ENCODE results near the gene SERPINE2. TPM values are rescaled to one million over a fixed set of nuclear protein-coding genes. Genes with fewer than 3 reads are reported as not detected.
A peak's percentile ranks its signal among the peaks of the same experiment; 100 is the strongest.

SERPINE2 gene, protein sequence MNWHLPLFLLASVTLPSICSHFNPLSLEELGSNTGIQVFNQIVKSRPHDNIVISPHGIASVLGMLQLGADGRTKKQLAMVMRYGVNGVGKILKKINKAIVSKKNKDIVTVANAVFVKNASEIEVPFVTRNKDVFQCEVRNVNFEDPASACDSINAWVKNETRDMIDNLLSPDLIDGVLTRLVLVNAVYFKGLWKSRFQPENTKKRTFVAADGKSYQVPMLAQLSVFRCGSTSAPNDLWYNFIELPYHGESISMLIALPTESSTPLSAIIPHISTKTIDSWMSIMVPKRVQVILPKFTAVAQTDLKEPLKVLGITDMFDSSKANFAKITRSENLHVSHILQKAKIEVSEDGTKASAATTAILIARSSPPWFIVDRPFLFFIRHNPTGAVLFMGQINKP
- total RNA-seq (2022): 3.8 and 4.7 TPM in 2 replicates
- Bru-seq, nascent RNA: percentile 32 among the genes with signal in this experiment
- percentile 29 among the genes with signal in this experiment for BruChase-seq, experiment 1, labeled RNA remaining after a 2-hour chase
- BruChase-seq, experiment 2, labeled RNA remaining after a 6-hour chase: percentile 32 among the genes with signal in this experiment
- long read RNA-seq, transcript SERPINE2-202 (9 exons, 2,161 nt): major isoform, 6 of 6 reads
- long read RNA-seq, partial matches to known transcripts: 0 of 6 reads
- long read RNA-seq, other reads (novel, unspliced or antisense): 0 of 6 reads

DNA sequence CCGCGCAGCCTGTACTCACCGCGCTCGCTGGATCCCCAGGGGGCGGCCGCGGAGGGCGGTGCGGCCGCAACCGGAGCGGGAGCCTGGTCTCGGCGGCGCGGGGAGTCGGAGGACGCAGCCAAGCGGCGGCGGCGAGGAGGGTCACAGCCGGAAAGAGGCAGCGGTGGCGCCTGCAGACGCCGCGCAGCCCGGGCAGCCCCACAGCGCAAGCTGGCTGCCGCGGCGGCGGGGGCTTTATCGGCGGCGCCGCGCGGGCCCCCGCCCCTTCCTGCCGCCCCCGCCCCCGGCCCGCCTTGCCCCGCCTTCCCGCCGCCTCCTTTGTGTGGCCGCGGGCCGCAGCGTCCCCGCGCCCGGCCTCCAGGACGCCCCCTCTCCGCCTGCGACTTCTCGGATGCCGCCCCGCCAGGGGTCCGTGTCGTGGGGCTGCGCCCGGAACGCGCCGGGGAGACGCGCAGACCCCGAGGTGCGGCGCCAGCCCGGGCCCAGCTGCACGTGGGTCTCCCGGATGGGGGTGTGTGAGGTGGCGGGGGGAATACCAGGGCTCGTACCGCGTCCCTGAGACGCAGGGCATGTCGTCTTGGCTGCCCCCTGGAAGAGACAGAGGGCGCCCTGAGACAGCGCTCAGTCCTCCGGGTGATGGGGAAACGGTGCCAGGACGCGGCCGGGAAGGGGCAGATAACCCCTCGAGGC lies at the start of gene SERPINE2:
SERPINE2 (minus strand) TSS at position 207 of the 690 bp plus-strand sequence. CDS start 37,386 bp downstream, outside the sequence.
- peaks cover 7% of the 10 kb centered on the region for H3K4me1 ChIP-seq
- peaks cover 7% of the 10 kb centered on the region for H3K4me1 Mint-ChIP-seq (ENCODE audit: low read depth, unreplicated experiment)
- ChIA-PET POLR2A (no interaction called here), CTCF (interaction anchor here (1.4 kb wide), 1 partner anchor 45 kb away, joined by 4 read pairs; no protein-coding TSS in a partner anchor)
- no TSS peak for BruUV-seq (replicated peaks)
- no peaks in the 10 kb centered on the region for H3K36me3 Mint-ChIP-seq (ENCODE audit: insufficient read depth, unreplicated experiment)
- H3K4me3 ChIP-seq (ENCODE audit: low read depth, low read length): peak within 1 kb of the TSS; percentile 48
- no peak within 1 kb of the TSS for H3K27ac Mint-ChIP-seq (ENCODE audit: unreplicated experiment)
- peaks cover 47% of the 10 kb centered on the region for H3K27me3 Mint-ChIP-seq (ENCODE audit: insufficient read depth, unreplicated experiment)
- no peaks in the 10 kb centered on the region for H3K36me3 ChIP-seq (ENCODE audit: control insufficient read depth, insufficient read depth, low read length)
- H3K9me3 Mint-ChIP-seq (ENCODE audit: unreplicated experiment): peaks cover 3% of the 10 kb centered on the region
- intact Hi-C loops (cut with micrococcal nuclease; ENCODE audit: unreplicated experiment): loop anchor here (1.0 to 2.0 kb wide), 3 partner anchors 30 to 245 kb away; no protein-coding TSS in a partner anchor
- H3K9me3 ChIP-seq: no peaks in the 10 kb centered on the region
- peak within 1 kb of the TSS; percentile 66 for H3K4me3 Mint-ChIP-seq (ENCODE audit: unreplicated experiment)
- DNase-seq: peak; percentile 54 to 66
- H3K27me3 ChIP-seq (replicated peaks; ENCODE audit: control insufficient read depth, insufficient read depth, low read length): peaks cover 6% of the 10 kb centered on the region
- peak in 1 of 2 experiments; percentile 37 for TF ChIP-seq CTCF (IDR thresholded peaks at IDR 0.05; ENCODE audit: insufficient read depth in 1 of 2, low read depth in 1 of 2, low read length in 1 of 2, severe bottlenecking in 1 of 2, unreplicated experiment in 1 of 2)

GRCh38 chr2:224086226-224086914 lies 47.3 kb upstream of the SERPINE2 start:
- Histone ChIP-seq H3K27me3 (replicated peaks; ENCODE audit: control insufficient read depth, insufficient read depth, low read length) (no peaks in the 10 kb centered on the region), H3K4me1 (no peaks in the 10 kb centered on the region), H3K4me3 (ENCODE audit: low read depth, low read length) (no peak overlapping the region), H3K9me3 (no peaks in the 10 kb centered on the region), H3K36me3 (ENCODE audit: control insufficient read depth, insufficient read depth, low read length) (no peaks in the 10 kb centered on the region)
- no peaks in the 10 kb centered on the region for H3K4me1 Mint-ChIP-seq (ENCODE audit: low read depth, unreplicated experiment)
- H3K36me3 Mint-ChIP-seq (ENCODE audit: insufficient read depth, unreplicated experiment): no peaks in the 10 kb centered on the region
- intact Hi-C loops (cut with micrococcal nuclease; ENCODE audit: unreplicated experiment): no loop called here
- DNase-seq: no peak
- no peak for TF ChIP-seq CTCF (IDR thresholded peaks at IDR 0.05; ENCODE audit: insufficient read depth in 1 of 2, low read depth in 1 of 2, low read length in 1 of 2, severe bottlenecking in 1 of 2, unreplicated experiment in 1 of 2)
- BruUV-seq (replicated peaks): no TSS peak
- no peak overlapping the region for H3K4me3 Mint-ChIP-seq (ENCODE audit: unreplicated experiment)
- H3K27ac Mint-ChIP-seq (ENCODE audit: unreplicated experiment): no peak overlapping the region
- POLR2A ChIA-PET: no interaction called here
- CTCF ChIA-PET: no interaction called here
- peaks cover 4% of the 10 kb centered on the region for H3K27me3 Mint-ChIP-seq (ENCODE audit: insufficient read depth, unreplicated experiment)
- H3K9me3 Mint-ChIP-seq (ENCODE audit: unreplicated experiment): peaks cover 9% of the 10 kb centered on the region

DNA sequence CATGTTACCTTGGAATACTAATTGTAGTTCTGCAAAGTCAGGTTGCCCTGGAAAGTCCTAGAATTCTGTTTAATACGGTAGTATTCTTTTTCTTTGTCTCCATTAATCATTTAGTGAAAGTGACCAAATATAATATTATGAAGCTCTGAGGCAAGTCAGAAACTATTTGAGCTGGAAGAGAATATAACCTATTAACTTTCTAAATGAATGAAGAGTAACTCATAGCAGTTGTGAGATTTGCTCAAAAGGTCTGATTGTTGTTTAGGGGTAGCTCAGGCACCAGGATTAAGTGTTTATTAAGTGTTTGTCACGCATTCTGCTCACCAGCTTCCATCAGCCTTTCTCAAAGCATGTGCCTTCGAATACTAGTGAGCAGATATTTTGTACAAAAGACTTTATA lies 46.7 kb upstream of the SERPINE2 start:
- Histone ChIP-seq H3K4me1 (no peaks in the 10 kb centered on the region), H3K36me3 (ENCODE audit: control insufficient read depth, insufficient read depth, low read length) (no peaks in the 10 kb centered on the region), H3K9me3 (no peaks in the 10 kb centered on the region), H3K4me3 (ENCODE audit: low read depth, low read length) (no peak overlapping the region), H3K27me3 (replicated peaks; ENCODE audit: control insufficient read depth, insufficient read depth, low read length) (no peaks in the 10 kb centered on the region)
- H3K4me3 Mint-ChIP-seq (ENCODE audit: unreplicated experiment): no peak overlapping the region
- H3K4me1 Mint-ChIP-seq (ENCODE audit: low read depth, unreplicated experiment): no peaks in the 10 kb centered on the region
- H3K27ac Mint-ChIP-seq (ENCODE audit: unreplicated experiment): no peak overlapping the region
- no peaks in the 10 kb centered on the region for H3K36me3 Mint-ChIP-seq (ENCODE audit: insufficient read depth, unreplicated experiment)
- intact Hi-C loops (cut with micrococcal nuclease; ENCODE audit: unreplicated experiment): no loop called here
- DNase-seq: no peak
- peaks cover 4% of the 10 kb centered on the region for H3K27me3 Mint-ChIP-seq (ENCODE audit: insufficient read depth, unreplicated experiment)
- ChIA-PET CTCF (no interaction called here), POLR2A (no interaction called here)
- no peak for TF ChIP-seq CTCF (IDR thresholded peaks at IDR 0.05; ENCODE audit: insufficient read depth in 1 of 2, low read depth in 1 of 2, low read length in 1 of 2, severe bottlenecking in 1 of 2, unreplicated experiment in 1 of 2)
- H3K9me3 Mint-ChIP-seq (ENCODE audit: unreplicated experiment): peaks cover 9% of the 10 kb centered on the region
- BruUV-seq (replicated peaks): no TSS peak
